WTC11 (cell line): ENCODE results near the gene ACHE. TPM values are rescaled to one million over a fixed set of nuclear protein-coding genes. Genes with fewer than 3 reads are reported as not detected.

Experiments used
- ATAC-seq: fragments of 200-7000 bp; cut with Tn5 transposase; 2 replicates; pipeline ENCODE4 v1.10.0; 2021; ENCODE audit warnings: mild to moderate bottlenecking, moderate library complexity
- CTCF ChIA-PET: fragments of 300-600 bp; sonication (Branson Sonifier 250); formaldehyde crosslinking; loops from one replicate; lab custom pipeline; 2021; ENCODE audit warnings: antibody characterized with exemption; lab: Charles Lee
- POLR2A ChIA-PET: fragments of 350-600 bp; sonication (Branson Sonifier 250); formaldehyde crosslinking; loops from one replicate; lab custom pipeline; 2021; ENCODE audit warnings: antibody characterized with exemption; lab: Charles Lee
- DNase-seq: peaks from one replicate; pipeline ENCODE4 v3.0.0; 2021; ENCODE audit warnings: low spot score
- H3K27ac Mint-ChIP-seq: 2 replicates; pipeline ENCODE4 v1.8.0; 2021; ENCODE audit warnings: mixed read lengths
- H3K27me3 Mint-ChIP-seq: 2 replicates; pipeline ENCODE4 v1.8.0; 2021; ENCODE audit warnings: low read depth, mild to moderate bottlenecking, moderate library complexity, mixed read lengths
- H3K36me3 Mint-ChIP-seq: 2 replicates; pipeline ENCODE4 v1.8.0; 2021; ENCODE audit warnings: mixed read lengths
- H3K4me1 Mint-ChIP-seq: 2 replicates; pipeline ENCODE4 v1.8.0; 2022; ENCODE audit warnings: mixed read lengths
- H3K4me3 Mint-ChIP-seq: 2 replicates; pipeline ENCODE4 v1.8.0; 2021; ENCODE audit warnings: mild to moderate bottlenecking, moderate library complexity, mixed read lengths
- H3K9me3 Mint-ChIP-seq: 2 replicates; pipeline ENCODE4 v1.8.0; 2021; ENCODE audit warnings: mixed read lengths
- ELF4 ChIP-seq: sonication (generic); formaldehyde crosslinking; IDR thresholded peaks from 2 replicates; pipeline ENCODE4 v1.8.1; 2022; ENCODE audit warnings: low read depth, mild to moderate bottlenecking, moderate library complexity, missing genetic modification reagents
- GTF2I ChIP-seq: fragments of 250-450 bp; sonication (Bioruptor Pico); conservative IDR thresholded peaks from 2 replicates; pipeline ENCODE4 v1.4.0; 2021; ENCODE audit warnings: mild to moderate bottlenecking
- JAZF1 ChIP-seq: fragments of 250-450 bp; sonication (Bioruptor Pico); IDR thresholded peaks from 2 replicates; pipeline ENCODE4 v1.9.0; 2021; ENCODE audit warnings: moderate library complexity, mild to moderate bottlenecking, inconsistent platforms
- NFE2L1 ChIP-seq: sonication (generic); formaldehyde crosslinking; IDR thresholded peaks from 2 replicates; pipeline ENCODE4 v1.8.1; 2023; ENCODE audit warnings: missing genetic modification reagents
- TCF7 ChIP-seq: sonication (generic); formaldehyde crosslinking; IDR thresholded peaks from 2 replicates; pipeline ENCODE4 v1.8.0; 2022; ENCODE audit warnings: mild to moderate bottlenecking, low read depth, missing genetic modification reagents, moderate library complexity
- ZNF138 ChIP-seq: sonication (generic); formaldehyde crosslinking; conservative IDR thresholded peaks from 2 replicates; pipeline ENCODE4 v1.8.1; 2022; ENCODE audit warnings: mild to moderate bottlenecking, moderate library complexity, missing genetic modification reagents
- ZNF671 ChIP-seq: fragments of 250-450 bp; sonication (Bioruptor Pico); IDR thresholded peaks from 2 replicates; pipeline ENCODE4 v1.8.0; 2021; ENCODE audit warnings: mild to moderate bottlenecking
- total RNA-seq: library from RNA; stranded (reverse); gene quantifications from 3 replicates; pipeline ENCODE4 v1.2.3, GENCODE V29; 2021
- TF ChIP-seq, protein P1 (sequence below): fragments of 250-450 bp; sonication (Bioruptor Pico); conservative IDR thresholded peaks from 2 replicates; pipeline ENCODE4 v1.9.0; 2021; ENCODE audit warnings: mild to moderate bottlenecking
- TF ChIP-seq, protein P2 (sequence below): sonication (generic); formaldehyde crosslinking; IDR thresholded peaks from 2 replicates; pipeline ENCODE4 v1.8.1; 2022; ENCODE audit warnings: missing genetic modification reagents, borderline replicate concordance
- TF ChIP-seq, protein P3 (sequence below): sonication (generic); formaldehyde crosslinking; conservative IDR thresholded peaks from 2 replicates; pipeline ENCODE4 v1.8.1; 2022; ENCODE audit warnings: mild to moderate bottlenecking, missing genetic modification reagents
- TF ChIP-seq, protein P4 (sequence below): sonication (generic); formaldehyde crosslinking; IDR thresholded peaks from 2 replicates; pipeline ENCODE4 v1.8.0; 2022; ENCODE audit warnings: mild to moderate bottlenecking, missing genetic modification reagents
- TF ChIP-seq, protein P5 (sequence below): sonication (generic); formaldehyde crosslinking; IDR thresholded peaks from 2 replicates; pipeline ENCODE4 v1.8.1; 2023; ENCODE audit warnings: mild to moderate bottlenecking, missing genetic modification reagents, borderline replicate concordance
- TF ChIP-seq, protein P6 (sequence below): sonication (generic); formaldehyde crosslinking; IDR thresholded peaks from 2 replicates; pipeline ENCODE4 v1.8.0; 2022; ENCODE audit warnings: missing genetic modification reagents
- TF ChIP-seq, protein P7 (sequence below): sonication (generic); formaldehyde crosslinking; IDR thresholded peaks from 2 replicates; pipeline ENCODE4 v1.8.1; 2023; ENCODE audit warnings: mild to moderate bottlenecking, missing genetic modification reagents
- TF ChIP-seq, protein P8 (sequence below): fragments of 250-450 bp; sonication (Bioruptor Pico); IDR thresholded peaks from 2 replicates; pipeline ENCODE4 v1.9.0; 2021; ENCODE audit warnings: mild to moderate bottlenecking
- TF ChIP-seq, protein P9 (sequence below): sonication (generic); formaldehyde crosslinking; IDR thresholded peaks from 2 replicates; pipeline ENCODE4 v1.8.1; 2023; ENCODE audit warnings: mild to moderate bottlenecking, missing genetic modification reagents, moderate library complexity

The ACHE gene
- total RNA-seq, 1 experiment from 2014 or later, result 7.7 TPM

DNA sequence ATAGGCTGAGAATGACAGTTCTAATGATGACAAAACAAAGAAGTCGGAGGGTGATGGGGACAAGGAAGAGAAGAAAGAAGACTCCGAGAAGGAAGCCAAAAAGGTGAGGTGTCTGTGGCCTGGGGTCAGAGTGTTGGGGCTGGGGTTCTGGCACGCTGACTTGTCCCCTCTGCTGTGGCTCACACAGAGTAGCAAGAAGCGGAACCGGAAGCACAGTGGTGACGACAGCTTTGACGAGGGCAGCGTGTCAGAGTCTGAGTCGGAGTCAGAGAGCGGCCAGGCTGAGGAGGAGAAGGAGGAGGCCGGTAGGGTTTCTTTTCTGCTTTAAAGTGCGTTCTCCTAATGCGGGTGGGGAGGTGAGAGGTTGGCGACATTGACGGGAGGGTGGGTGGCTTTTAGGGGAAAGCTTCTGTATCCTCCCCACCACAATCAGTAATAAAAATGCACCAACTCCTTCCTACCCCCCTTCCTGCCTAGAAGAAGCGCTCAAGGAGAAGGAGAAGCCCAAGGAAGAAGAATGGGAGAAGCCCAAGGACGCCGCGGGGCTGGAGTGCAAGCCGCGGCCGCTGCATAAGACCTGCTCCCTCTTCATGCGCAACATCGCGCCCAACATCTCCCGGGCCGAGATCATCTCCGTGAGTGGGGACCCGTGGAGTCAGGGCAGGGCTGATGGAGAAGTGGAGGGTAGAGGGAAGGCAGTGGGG is 10.8 kb downstream of the ACHE start:
- Mint-ChIP-seq H3K27me3 (no peaks in the 10 kb centered on the region), H3K4me3 (no peak overlapping the region), H3K27ac (peak overlapping the region; percentile 74), H3K36me3 (peaks cover 81% of the 10 kb centered on the region), H3K9me3 (no peaks in the 10 kb centered on the region), H3K4me1 (peaks cover 31% of the 10 kb centered on the region)
- CTCF ChIA-PET, result no interaction called here
- no peak for DNase-seq
- POLR2A ChIA-PET, result no interaction called here
- TF ChIP-seq, protein P1, sequence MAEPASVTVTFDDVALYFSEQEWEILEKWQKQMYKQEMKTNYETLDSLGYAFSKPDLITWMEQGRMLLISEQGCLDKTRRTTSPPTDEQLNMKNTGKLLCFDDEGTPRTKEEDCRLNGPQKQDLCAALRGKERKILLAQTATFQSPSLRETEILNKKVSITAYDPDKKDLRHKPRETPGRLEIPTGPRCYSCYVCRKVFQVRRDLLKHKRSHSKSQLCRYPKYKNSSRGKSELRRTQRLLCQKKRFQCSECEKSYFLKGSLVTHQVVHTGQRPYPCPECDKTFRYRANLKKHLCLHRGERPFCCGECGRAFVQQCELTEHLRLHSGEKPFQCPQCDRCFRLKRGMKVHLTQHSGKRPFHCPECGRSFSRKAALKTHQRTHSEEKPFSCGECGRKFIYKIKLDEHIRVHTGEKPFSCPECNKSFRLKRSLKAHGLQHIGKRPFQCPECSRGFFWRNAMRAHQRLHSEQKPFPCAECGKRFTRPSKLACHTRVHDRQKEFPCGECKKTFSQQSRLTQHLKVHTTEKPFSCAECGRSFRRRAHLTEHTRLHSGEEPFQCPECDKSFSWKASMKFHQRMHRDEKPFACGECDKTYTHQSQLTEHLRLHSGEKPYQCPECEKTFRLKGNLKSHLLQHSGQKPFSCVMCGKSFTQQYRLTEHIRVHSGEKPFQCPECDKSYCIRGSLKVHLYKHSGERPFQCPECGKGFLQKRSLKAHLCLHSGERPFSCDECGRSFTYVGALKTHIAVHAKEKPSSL (CRISPR knock-in tag), result no peak
- TF ChIP-seq, protein P2, sequence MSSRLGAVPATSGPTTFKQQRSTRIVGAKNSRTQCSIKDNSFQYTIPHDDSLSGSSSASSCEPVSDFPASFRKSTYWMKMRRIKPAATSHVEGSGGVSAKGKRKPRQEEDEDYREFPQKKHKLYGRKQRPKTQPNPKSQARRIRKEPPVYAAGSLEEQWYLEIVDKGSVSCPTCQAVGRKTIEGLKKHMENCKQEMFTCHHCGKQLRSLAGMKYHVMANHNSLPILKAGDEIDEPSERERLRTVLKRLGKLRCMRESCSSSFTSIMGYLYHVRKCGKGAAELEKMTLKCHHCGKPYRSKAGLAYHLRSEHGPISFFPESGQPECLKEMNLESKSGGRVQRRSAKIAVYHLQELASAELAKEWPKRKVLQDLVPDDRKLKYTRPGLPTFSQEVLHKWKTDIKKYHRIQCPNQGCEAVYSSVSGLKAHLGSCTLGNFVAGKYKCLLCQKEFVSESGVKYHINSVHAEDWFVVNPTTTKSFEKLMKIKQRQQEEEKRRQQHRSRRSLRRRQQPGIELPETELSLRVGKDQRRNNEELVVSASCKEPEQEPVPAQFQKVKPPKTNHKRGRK (CRISPR knock-in tag), result no peak
- TF ChIP-seq ELF4, result no peak
- no peak for TF ChIP-seq ZNF671
- TF ChIP-seq, protein P3, sequence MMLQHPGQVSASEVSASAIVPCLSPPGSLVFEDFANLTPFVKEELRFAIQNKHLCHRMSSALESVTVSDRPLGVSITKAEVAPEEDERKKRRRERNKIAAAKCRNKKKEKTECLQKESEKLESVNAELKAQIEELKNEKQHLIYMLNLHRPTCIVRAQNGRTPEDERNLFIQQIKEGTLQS, result no peak
- no peak for TF ChIP-seq GTF2I (CRISPR knock-in tag)
- TF ChIP-seq, protein P4, sequence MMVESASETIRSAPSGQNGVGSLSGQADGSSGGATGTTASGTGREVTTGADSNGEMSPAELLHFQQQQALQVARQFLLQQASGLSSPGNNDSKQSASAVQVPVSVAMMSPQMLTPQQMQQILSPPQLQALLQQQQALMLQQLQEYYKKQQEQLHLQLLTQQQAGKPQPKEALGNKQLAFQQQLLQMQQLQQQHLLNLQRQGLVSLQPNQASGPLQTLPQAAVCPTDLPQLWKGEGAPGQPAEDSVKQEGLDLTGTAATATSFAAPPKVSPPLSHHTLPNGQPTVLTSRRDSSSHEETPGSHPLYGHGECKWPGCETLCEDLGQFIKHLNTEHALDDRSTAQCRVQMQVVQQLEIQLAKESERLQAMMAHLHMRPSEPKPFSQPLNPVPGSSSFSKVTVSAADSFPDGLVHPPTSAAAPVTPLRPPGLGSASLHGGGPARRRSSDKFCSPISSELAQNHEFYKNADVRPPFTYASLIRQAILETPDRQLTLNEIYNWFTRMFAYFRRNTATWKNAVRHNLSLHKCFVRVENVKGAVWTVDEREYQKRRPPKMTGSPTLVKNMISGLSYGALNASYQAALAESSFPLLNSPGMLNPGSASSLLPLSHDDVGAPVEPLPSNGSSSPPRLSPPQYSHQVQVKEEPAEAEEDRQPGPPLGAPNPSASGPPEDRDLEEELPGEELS, result no peak
- no peak for TF ChIP-seq NFE2L1 (CRISPR knock-in tag)
- TF ChIP-seq, protein P5, sequence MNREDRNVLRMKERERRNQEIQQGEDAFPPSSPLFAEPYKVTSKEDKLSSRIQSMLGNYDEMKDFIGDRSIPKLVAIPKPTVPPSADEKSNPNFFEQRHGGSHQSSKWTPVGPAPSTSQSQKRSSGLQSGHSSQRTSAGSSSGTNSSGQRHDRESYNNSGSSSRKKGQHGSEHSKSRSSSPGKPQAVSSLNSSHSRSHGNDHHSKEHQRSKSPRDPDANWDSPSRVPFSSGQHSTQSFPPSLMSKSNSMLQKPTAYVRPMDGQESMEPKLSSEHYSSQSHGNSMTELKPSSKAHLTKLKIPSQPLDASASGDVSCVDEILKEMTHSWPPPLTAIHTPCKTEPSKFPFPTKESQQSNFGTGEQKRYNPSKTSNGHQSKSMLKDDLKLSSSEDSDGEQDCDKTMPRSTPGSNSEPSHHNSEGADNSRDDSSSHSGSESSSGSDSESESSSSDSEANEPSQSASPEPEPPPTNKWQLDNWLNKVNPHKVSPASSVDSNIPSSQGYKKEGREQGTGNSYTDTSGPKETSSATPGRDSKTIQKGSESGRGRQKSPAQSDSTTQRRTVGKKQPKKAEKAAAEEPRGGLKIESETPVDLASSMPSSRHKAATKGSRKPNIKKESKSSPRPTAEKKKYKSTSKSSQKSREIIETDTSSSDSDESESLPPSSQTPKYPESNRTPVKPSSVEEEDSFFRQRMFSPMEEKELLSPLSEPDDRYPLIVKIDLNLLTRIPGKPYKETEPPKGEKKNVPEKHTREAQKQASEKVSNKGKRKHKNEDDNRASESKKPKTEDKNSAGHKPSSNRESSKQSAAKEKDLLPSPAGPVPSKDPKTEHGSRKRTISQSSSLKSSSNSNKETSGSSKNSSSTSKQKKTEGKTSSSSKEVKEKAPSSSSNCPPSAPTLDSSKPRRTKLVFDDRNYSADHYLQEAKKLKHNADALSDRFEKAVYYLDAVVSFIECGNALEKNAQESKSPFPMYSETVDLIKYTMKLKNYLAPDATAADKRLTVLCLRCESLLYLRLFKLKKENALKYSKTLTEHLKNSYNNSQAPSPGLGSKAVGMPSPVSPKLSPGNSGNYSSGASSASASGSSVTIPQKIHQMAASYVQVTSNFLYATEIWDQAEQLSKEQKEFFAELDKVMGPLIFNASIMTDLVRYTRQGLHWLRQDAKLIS (CRISPR knock-in tag), result no peak
- TF ChIP-seq JAZF1 (CRISPR knock-in tag), result no peak
- TF ChIP-seq ZNF138 (CRISPR knock-in tag), result no peak
- no peak for TF ChIP-seq TCF7 (CRISPR knock-in tag)
- TF ChIP-seq, protein P6, sequence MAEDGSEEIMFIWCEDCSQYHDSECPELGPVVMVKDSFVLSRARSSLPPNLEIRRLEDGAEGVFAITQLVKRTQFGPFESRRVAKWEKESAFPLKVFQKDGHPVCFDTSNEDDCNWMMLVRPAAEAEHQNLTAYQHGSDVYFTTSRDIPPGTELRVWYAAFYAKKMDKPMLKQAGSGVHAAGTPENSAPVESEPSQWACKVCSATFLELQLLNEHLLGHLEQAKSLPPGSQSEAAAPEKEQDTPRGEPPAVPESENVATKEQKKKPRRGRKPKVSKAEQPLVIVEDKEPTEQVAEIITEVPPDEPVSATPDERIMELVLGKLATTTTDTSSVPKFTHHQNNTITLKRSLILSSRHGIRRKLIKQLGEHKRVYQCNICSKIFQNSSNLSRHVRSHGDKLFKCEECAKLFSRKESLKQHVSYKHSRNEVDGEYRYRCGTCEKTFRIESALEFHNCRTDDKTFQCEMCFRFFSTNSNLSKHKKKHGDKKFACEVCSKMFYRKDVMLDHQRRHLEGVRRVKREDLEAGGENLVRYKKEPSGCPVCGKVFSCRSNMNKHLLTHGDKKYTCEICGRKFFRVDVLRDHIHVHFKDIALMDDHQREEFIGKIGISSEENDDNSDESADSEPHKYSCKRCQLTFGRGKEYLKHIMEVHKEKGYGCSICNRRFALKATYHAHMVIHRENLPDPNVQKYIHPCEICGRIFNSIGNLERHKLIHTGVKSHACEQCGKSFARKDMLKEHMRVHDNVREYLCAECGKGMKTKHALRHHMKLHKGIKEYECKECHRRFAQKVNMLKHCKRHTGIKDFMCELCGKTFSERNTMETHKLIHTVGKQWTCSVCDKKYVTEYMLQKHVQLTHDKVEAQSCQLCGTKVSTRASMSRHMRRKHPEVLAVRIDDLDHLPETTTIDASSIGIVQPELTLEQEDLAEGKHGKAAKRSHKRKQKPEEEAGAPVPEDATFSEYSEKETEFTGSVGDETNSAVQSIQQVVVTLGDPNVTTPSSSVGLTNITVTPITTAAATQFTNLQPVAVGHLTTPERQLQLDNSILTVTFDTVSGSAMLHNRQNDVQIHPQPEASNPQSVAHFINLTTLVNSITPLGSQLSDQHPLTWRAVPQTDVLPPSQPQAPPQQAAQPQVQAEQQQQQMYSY (CRISPR knock-in tag), result no peak
- TF ChIP-seq, protein P7, sequence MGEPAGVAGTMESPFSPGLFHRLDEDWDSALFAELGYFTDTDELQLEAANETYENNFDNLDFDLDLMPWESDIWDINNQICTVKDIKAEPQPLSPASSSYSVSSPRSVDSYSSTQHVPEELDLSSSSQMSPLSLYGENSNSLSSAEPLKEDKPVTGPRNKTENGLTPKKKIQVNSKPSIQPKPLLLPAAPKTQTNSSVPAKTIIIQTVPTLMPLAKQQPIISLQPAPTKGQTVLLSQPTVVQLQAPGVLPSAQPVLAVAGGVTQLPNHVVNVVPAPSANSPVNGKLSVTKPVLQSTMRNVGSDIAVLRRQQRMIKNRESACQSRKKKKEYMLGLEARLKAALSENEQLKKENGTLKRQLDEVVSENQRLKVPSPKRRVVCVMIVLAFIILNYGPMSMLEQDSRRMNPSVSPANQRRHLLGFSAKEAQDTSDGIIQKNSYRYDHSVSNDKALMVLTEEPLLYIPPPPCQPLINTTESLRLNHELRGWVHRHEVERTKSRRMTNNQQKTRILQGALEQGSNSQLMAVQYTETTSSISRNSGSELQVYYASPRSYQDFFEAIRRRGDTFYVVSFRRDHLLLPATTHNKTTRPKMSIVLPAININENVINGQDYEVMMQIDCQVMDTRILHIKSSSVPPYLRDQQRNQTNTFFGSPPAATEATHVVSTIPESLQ (CRISPR knock-in tag), result no peak
- TF ChIP-seq, protein P8, sequence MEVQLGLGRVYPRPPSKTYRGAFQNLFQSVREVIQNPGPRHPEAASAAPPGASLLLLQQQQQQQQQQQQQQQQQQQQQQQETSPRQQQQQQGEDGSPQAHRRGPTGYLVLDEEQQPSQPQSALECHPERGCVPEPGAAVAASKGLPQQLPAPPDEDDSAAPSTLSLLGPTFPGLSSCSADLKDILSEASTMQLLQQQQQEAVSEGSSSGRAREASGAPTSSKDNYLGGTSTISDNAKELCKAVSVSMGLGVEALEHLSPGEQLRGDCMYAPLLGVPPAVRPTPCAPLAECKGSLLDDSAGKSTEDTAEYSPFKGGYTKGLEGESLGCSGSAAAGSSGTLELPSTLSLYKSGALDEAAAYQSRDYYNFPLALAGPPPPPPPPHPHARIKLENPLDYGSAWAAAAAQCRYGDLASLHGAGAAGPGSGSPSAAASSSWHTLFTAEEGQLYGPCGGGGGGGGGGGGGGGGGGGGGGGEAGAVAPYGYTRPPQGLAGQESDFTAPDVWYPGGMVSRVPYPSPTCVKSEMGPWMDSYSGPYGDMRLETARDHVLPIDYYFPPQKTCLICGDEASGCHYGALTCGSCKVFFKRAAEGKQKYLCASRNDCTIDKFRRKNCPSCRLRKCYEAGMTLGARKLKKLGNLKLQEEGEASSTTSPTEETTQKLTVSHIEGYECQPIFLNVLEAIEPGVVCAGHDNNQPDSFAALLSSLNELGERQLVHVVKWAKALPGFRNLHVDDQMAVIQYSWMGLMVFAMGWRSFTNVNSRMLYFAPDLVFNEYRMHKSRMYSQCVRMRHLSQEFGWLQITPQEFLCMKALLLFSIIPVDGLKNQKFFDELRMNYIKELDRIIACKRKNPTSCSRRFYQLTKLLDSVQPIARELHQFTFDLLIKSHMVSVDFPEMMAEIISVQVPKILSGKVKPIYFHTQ (CRISPR knock-in tag), result no peak
- TF ChIP-seq, protein P9, sequence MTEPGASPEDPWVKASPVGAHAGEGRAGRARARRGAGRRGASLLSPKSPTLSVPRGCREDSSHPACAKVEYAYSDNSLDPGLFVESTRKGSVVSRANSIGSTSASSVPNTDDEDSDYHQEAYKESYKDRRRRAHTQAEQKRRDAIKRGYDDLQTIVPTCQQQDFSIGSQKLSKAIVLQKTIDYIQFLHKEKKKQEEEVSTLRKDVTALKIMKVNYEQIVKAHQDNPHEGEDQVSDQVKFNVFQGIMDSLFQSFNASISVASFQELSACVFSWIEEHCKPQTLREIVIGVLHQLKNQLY, result no peak
- no peak for ATAC-seq
